GM23338 (cell line): ENCODE measurements around the gene CHAC1. TPM values are rescaled to one million over a fixed set of nuclear protein-coding genes. Genes with fewer than 3 reads are reported as not detected.

Experiments used
- ATAC-seq: fragments of 200-7000 bp; cut with Tn5 transposase; 3 replicates; pipeline ENCODE4 v1.9.1; 2020
- DNase-seq: peaks from one replicate; pipeline ENCODE4 v3.0.0-alpha.2; 2015; ENCODE audit warnings: low spot score
- H2AFZ ChIP-seq: fragments of 200-600 bp; sonication (generic); 2 replicates; pipeline ENCODE4 v1.8.0; 2016; ENCODE audit warnings: antibody characterized with exemption, mild to moderate bottlenecking, moderate library complexity
- H3F3A ChIP-seq: fragments of 200-600 bp; sonication (generic); replicated peaks from 2 replicates; pipeline ENCODE4 v1.8.0; 2017; ENCODE audit warnings: antibody characterized with exemption, mixed run types, low read depth
- H3K27ac ChIP-seq: fragments of 200-600 bp; sonication (generic); 2 replicates; pipeline ENCODE4 v1.6.1; 2016; ENCODE audit warnings: low read depth
- H3K27me3 ChIP-seq: fragments of 200-600 bp; sonication (generic); 2 replicates; pipeline ENCODE4 v1.8.0; 2016; ENCODE audit warnings: mild to moderate bottlenecking, mixed run types, moderate library complexity; ENCODE audit not compliant: insufficient read depth
- H3K36me3 ChIP-seq: fragments of 200-600 bp; sonication (generic); 2 replicates; pipeline ENCODE4 v1.8.0; 2016; ENCODE audit warnings: mild to moderate bottlenecking; ENCODE audit not compliant: insufficient read depth
- H3K4me1 ChIP-seq: fragments of 200-600 bp; sonication (generic); 2 replicates; pipeline ENCODE4 v1.8.0; 2016; ENCODE audit warnings: mild to moderate bottlenecking, moderate library complexity; ENCODE audit not compliant: insufficient read depth
- H3K4me2 ChIP-seq: fragments of 200-600 bp; sonication (generic); 2 replicates; pipeline ENCODE4 v1.7.1; 2017; ENCODE audit warnings: mixed run types
- H3K4me3 ChIP-seq: fragments of 200-600 bp; sonication (generic); 2 replicates; pipeline ENCODE4 v1.6.1; 2016; ENCODE audit warnings: mixed run types
- H3K79me2 ChIP-seq: fragments of 200-600 bp; sonication (generic); replicated peaks from 2 replicates; pipeline ENCODE4 v1.8.0; 2017; ENCODE audit warnings: mild to moderate bottlenecking; ENCODE audit not compliant: insufficient read depth
- H3K9me2 ChIP-seq: fragments of 200-600 bp; sonication (generic); 2 replicates; pipeline ENCODE4 v1.8.0; 2017; ENCODE audit not compliant: insufficient read depth
- H4K20me1 ChIP-seq: fragments of 200-600 bp; sonication (generic); replicated peaks from 2 replicates; pipeline ENCODE4 v1.8.0; 2017; ENCODE audit warnings: mild to moderate bottlenecking; ENCODE audit not compliant: insufficient read depth
- H3K27ac Mint-ChIP-seq: 2 replicates; pipeline ENCODE4 v1.8.0; 2020; ENCODE audit warnings: inconsistent platforms, mild to moderate bottlenecking, moderate library complexity, mixed read lengths
- H3K27me3 Mint-ChIP-seq: 3 replicates; pipeline ENCODE4 v1.8.0; 2022; ENCODE audit warnings: low read depth, mild to moderate bottlenecking, moderate library complexity, mixed read lengths, inconsistent platforms; ENCODE audit not compliant: insufficient read depth, poor library complexity
- H3K36me3 Mint-ChIP-seq: 3 replicates; pipeline ENCODE4 v1.8.0; 2021; ENCODE audit warnings: low read depth, mild to moderate bottlenecking, inconsistent platforms, moderate library complexity, mixed read lengths
- H3K4me1 Mint-ChIP-seq: 3 replicates; pipeline ENCODE4 v1.8.0; 2020; ENCODE audit warnings: mild to moderate bottlenecking, inconsistent platforms, mixed read lengths
- H3K4me3 Mint-ChIP-seq: 3 replicates; pipeline ENCODE4 v1.8.0; 2021; ENCODE audit warnings: moderate library complexity, mild to moderate bottlenecking, inconsistent platforms, mixed read lengths
- H3K9me3 Mint-ChIP-seq: 3 replicates; pipeline ENCODE4 v1.8.0; 2020; ENCODE audit warnings: moderate library complexity, mild to moderate bottlenecking, inconsistent platforms, mixed read lengths
- CTCF ChIP-seq, 2 experiments: fragments of 200-600 bp in 1 of 2; sonication (generic) in 1 of 2; conservative IDR thresholded peaks; 2 replicates each; pipeline versions ENCODE4 v1.5.1 to v1.6.1; 2016 to 2017; ENCODE audit warnings: antibody characterized with exemption in 2 of 2, low read depth in 2 of 2, mild to moderate bottlenecking in 2 of 2, moderate library complexity in 1 of 2
- ETS1 ChIP-seq: IDR thresholded peaks from 2 replicates; pipeline ENCODE4 v1.6.1; 2016; ENCODE audit warnings: antibody characterized with exemption
- EZH2 ChIP-seq: fragments of 200-600 bp; sonication (generic); IDR thresholded peaks from one replicate; pipeline ENCODE4 v1.8.0; 2017; ENCODE audit warnings: antibody characterized with exemption, mild to moderate bottlenecking, low read depth; ENCODE audit not compliant: unreplicated experiment
- JUNB ChIP-seq: IDR thresholded peaks from one replicate; pipeline ENCODE4 v1.6.1; 2016; ENCODE audit warnings: antibody characterized with exemption; ENCODE audit not compliant: unreplicated experiment
- NANOG ChIP-seq: IDR thresholded peaks from 2 replicates; pipeline ENCODE4 v1.6.1; 2016; ENCODE audit warnings: antibody characterized with exemption, borderline replicate concordance
- STAT1 ChIP-seq: IDR thresholded peaks from one replicate; pipeline ENCODE4 v1.6.1; 2016; ENCODE audit warnings: antibody characterized with exemption; ENCODE audit not compliant: unreplicated experiment
- ZNF114 ChIP-seq: fragments of 250-450 bp; sonication (Bioruptor Pico); IDR thresholded peaks from 2 replicates; pipeline ENCODE4 v1.5.0; 2020; ENCODE audit warnings: mild to moderate bottlenecking, moderate library complexity
- ZNF462 ChIP-seq: fragments of 250-450 bp; sonication (Bioruptor Pico); IDR thresholded peaks from 2 replicates; pipeline ENCODE4 v1.5.0; 2020; ENCODE audit warnings: mild to moderate bottlenecking, moderate library complexity
- polyA plus RNA-seq: library from polyadenylated mRNA; unstranded; fragments of >200 nt; fragmentation: Nextera tagmentation; extraction: Ambion mirVana; gene quantifications from 2 replicates; pipeline ENCODE4 v1.2.1, GENCODE V29; 2016
- total RNA-seq: library from RNA; depleted of rRNA; stranded (reverse); fragments of >200 nt; shearing (Covaris generic); gene quantifications from 2 replicates; pipeline ENCODE4 v1.2.3, GENCODE V29; 2014

The CHAC1 gene
- total and polyA plus RNA-seq, 2 experiments from 2014 or later: 73.0 to 124 TPM

- DNase-seq (no peak), ATAC-seq (peak; percentile 11; the same call in 2 of the 3 replicates)
- H3K36me3 Mint-ChIP-seq: no peaks in the 10 kb centered on the region; the same call in 2 of the 3 replicates
- H3K27me3 Mint-ChIP-seq: peaks cover 30% of the 10 kb centered on the region
- Histone ChIP-seq H3K4me1 (peaks cover 21% of the 10 kb centered on the region), H3K9me2 (no peaks in the 10 kb centered on the region), H3F3A (peaks cover 17% of the 10 kb centered on the region), H3K4me2 (peak overlapping the region; percentile 88), H3K27ac (peak overlapping the region; percentile 66; the same call in 1 of the 2 replicates), H3K27me3 (peaks cover 24% of the 10 kb centered on the region), H3K4me3 (peak overlapping the region; percentile 71), H4K20me1 (no peaks in the 10 kb centered on the region), H3K79me2 (no peaks in the 10 kb centered on the region), H3K36me3 (no peaks in the 10 kb centered on the region), H2AFZ (peak overlapping the region; percentile 95)
- TF ChIP-seq STAT1 (no peak), ZNF114 (CRISPR knock-in tag) (no peak), ZNF462 (CRISPR knock-in tag) (no peak), CTCF (conservative IDR thresholded peaks at IDR 0.05; ENCODE audit: low read depth in 2 of 2) (no peak), EZH2 (no peak), NANOG (no peak), ETS1 (no peak), JUNB (no peak)
- no peaks in the 10 kb centered on the region; the same call in 2 of the 3 replicates for H3K9me3 Mint-ChIP-seq
- peak overlapping the region; percentile 81; the same call in 1 of the 2 replicates for H3K27ac Mint-ChIP-seq
- peaks cover 38% of the 10 kb centered on the region for H3K4me1 Mint-ChIP-seq
- H3K4me3 Mint-ChIP-seq: peak overlapping the region; percentile 69
These were observed 12.2 kb upstream of the CHAC1 start for GRCh38 chr15:40941068-40941527.
